ENCODE results near the gene RABGAP1L. TPM values are rescaled to one million over a fixed set of nuclear protein-coding genes. Genes with fewer than 3 reads are reported as not detected.

RABGAP1L gene
- total and polyA plus RNA-seq, 2 of the 4 experiments (the other 2 are of a cell fraction) = 7.9 to 26.7 TPM

DNA sequence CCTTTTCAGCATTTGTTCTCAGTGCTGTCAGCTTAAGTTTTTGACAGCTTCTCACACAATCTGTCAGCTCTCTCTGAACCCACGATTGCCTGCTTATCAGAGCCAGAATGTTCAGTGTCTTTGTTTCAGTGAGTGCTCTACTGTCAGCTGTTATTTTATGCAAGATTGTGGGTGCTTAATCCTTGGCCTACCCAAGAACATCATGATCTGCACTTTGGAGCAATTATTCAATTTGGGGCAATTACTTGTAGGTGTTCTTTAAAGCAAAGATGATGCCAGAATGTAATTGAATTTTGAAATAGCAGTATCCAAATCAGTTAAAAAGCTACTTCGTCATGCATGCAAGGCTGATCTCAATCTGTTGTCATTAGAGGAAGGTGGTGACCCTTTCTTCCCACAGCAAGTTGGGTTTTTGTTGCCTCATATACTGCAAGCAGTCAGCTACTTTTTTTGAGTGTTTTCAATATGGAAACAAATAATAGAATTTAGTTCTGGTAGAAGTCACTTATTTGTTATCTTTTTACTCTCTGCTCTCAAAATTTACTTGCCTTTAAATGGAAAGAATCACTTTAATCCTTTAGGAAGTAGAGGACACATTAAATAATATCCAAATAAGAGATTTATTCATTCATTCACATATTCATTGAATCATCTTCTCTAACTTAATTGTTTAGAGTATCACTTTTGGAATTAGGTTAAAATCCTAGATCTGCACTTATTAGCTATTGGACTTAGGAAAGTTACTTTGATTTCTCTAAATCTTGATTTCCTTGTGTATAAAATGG lies 586.9 kb downstream of the RABGAP1L start:
- intact Hi-C loops (cut with micrococcal nuclease) (loop anchor here (10.0 kb wide), 1 partner anchor 2001 kb away; no protein-coding TSS in a partner anchor), in situ Hi-C loops (cut with MboI; ENCODE audit: low sequenced_read_pairs) (loop anchor here (25.0 kb wide), 1 partner anchor 2009 kb away; no protein-coding TSS in a partner anchor), dilution Hi-C loops (cut with HindIII; ENCODE audit: low sequenced_read_pairs, unreplicated experiment) (no loop called here)
- H2BK20ac ChIP-seq (ENCODE audit: low read depth, low read length) = no peak overlapping the region
- no peak for ATAC-seq (ENCODE audit: low read depth)
- H3K27ac ChIP-seq (ENCODE audit: insufficient read depth, low read length) = no peak overlapping the region
- no peak overlapping the region for H3K4me3 ChIP-seq (ENCODE audit: insufficient read depth, low read depth, low read length)
- no peak overlapping the region for H2AK9ac ChIP-seq (replicated peaks; ENCODE audit: low read depth, low read length, poor library complexity)
- no peak overlapping the region for H2AFZ ChIP-seq (replicated peaks; ENCODE audit: low read length, poor library complexity)
- no peak overlapping the region for H3K23ac ChIP-seq (ENCODE audit: low read depth, low read length)
- H3K14ac ChIP-seq (replicated peaks; ENCODE audit: low read depth, low read length) = no peak overlapping the region
- H2BK120ac ChIP-seq (ENCODE audit: low read depth, low read length) = no peak overlapping the region
- H3K18ac ChIP-seq (ENCODE audit: low read depth, low read length) = no peak overlapping the region
- H3K9me3 ChIP-seq (ENCODE audit: control insufficient read depth, insufficient read depth, low read length) = no peaks in the 10 kb centered on the region
- H3K79me1 ChIP-seq (ENCODE audit: low read depth in 1 of 2, low read length in 2 of 2) = no peaks in the 10 kb centered on the region
- no TSS peak for BruUV-seq (replicated peaks)
- no peaks in the 10 kb centered on the region for H3K4me1 ChIP-seq (ENCODE audit: control insufficient read depth, insufficient read depth, low read length)
- H3K9me1 ChIP-seq (ENCODE audit: insufficient read depth, low read length) = no peaks in the 10 kb centered on the region
- H3K27me3 ChIP-seq (ENCODE audit: control insufficient read depth, insufficient read depth, low read length) = no peaks in the 10 kb centered on the region
- no peak overlapping the region for H3K4me2 ChIP-seq (ENCODE audit: low read depth, low read length)
- no peak overlapping the region for H4K91ac ChIP-seq (ENCODE audit: insufficient read depth, low read depth, low read length)
- no peak overlapping the region for H3K56ac ChIP-seq (ENCODE audit: extremely low read depth, insufficient read depth, low read length)
- H3K36me3 ChIP-seq (ENCODE audit: control insufficient read depth, insufficient read depth, low read length) = no peaks in the 10 kb centered on the region
- ChIA-PET CTCF (interaction anchor here (1.1 to 3.6 kb wide), 2 partner anchors 484 to 487 kb away, joined by 3 to 22 read pairs; no protein-coding TSS in a partner anchor), POLR2A (ENCODE audit: unreplicated experiment) (no interaction called here)
- no CpG with 5 or more reads among the region's 2 CpGs for WGBS, 2 experiments (ENCODE audit: extremely low coverage in 2 of 2, insufficient read length in 1 of 2)
- no peak overlapping the region for H2AK5ac ChIP-seq (ENCODE audit: low read depth, low read length)
- H4K5ac ChIP-seq (ENCODE audit: low read depth, low read length) = no peak overlapping the region
- H4K8ac ChIP-seq (ENCODE audit: low read depth in 2 of 2, low read length in 2 of 2) = no peak overlapping the region
- no peak overlapping the region for H2BK5ac ChIP-seq (ENCODE audit: low read depth, low read length, poor library complexity, severe bottlenecking)
- H2BK15ac ChIP-seq (ENCODE audit: low read depth, low read length) = no peak overlapping the region
- H4K20me1 ChIP-seq (ENCODE audit: insufficient read depth, low read length) = no peaks in the 10 kb centered on the region
- no peak overlapping the region for H3K4ac ChIP-seq (ENCODE audit: low read depth, low read length)
- H3K9ac ChIP-seq (ENCODE audit: low read depth, low read length) = no peak overlapping the region
- no peak for DNase-seq
- TF ChIP-seq BHLHE40 (IDR thresholded peaks at IDR 0.05; ENCODE audit: low read depth, low read length) (no peak), CTCF (conservative IDR thresholded peaks at IDR 0.05; ENCODE audit: low read depth, low read length) (no peak), MAZ (IDR thresholded peaks at IDR 0.05; ENCODE audit: borderline replicate concordance, low read depth, low read length) (no peak), NFE2L2 (IDR thresholded peaks at IDR 0.05; ENCODE audit: low read depth, low read length) (no peak), FOS (IDR thresholded peaks at IDR 0.05; ENCODE audit: low read depth, low read length) (no peak), RCOR1 (IDR thresholded peaks at IDR 0.05; ENCODE audit: insufficient replicate concordance, low read length) (no peak), RFX5 (IDR thresholded peaks at IDR 0.05; ENCODE audit: low read depth, low read length) (no peak), RAD21 (IDR thresholded peaks at IDR 0.05; ENCODE audit: low read length) (no peak), POLR2A (IDR thresholded peaks at IDR 0.05; ENCODE audit: low read depth, low read length) (no peak), SMC3 (IDR thresholded peaks at IDR 0.05; ENCODE audit: low read depth, low read length) (no peak), MAFK (IDR thresholded peaks at IDR 0.05; ENCODE audit: low read depth, low read length) (no peak), ELK1 (IDR thresholded peaks at IDR 0.05; ENCODE audit: borderline replicate concordance, low read depth, low read length) (no peak), CHD1 (IDR thresholded peaks at IDR 0.05; ENCODE audit: low read depth, low read length) (no peak), MXI1 (IDR thresholded peaks at IDR 0.05; ENCODE audit: borderline replicate concordance, low read depth, low read length) (no peak)
- TF ChIP-seq, protein P1, sequence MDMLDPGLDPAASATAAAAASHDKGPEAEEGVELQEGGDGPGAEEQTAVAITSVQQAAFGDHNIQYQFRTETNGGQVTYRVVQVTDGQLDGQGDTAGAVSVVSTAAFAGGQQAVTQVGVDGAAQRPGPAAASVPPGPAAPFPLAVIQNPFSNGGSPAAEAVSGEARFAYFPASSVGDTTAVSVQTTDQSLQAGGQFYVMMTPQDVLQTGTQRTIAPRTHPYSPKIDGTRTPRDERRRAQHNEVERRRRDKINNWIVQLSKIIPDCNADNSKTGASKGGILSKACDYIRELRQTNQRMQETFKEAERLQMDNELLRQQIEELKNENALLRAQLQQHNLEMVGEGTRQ (IDR thresholded peaks at IDR 0.05; ENCODE audit: low read depth, low read length) = no peak
